GM12878 (cell line): ENCODE results near the gene BSPRY. TPM values are rescaled to one million over a fixed set of nuclear protein-coding genes. Genes with fewer than 3 reads are reported as not detected.

Source experiments
- ATF2 ChIP-seq: IDR thresholded peaks from 2 replicates; pipeline ENCODE4 v1.6.1; 2012; ENCODE audit warnings: low read length, inconsistent platforms
- BMI1 ChIP-seq: fragments of 450-650 bp; IDR thresholded peaks from 2 replicates; pipeline ENCODE4 v1.6.1; 2016; ENCODE audit warnings: mild to moderate bottlenecking, moderate library complexity, borderline replicate concordance
- CREM ChIP-seq: IDR thresholded peaks from 2 replicates; pipeline ENCODE4 v1.6.1; 2014; ENCODE audit warnings: antibody characterized with exemption, low read depth
- E4F1 ChIP-seq: fragments of 450-650 bp; IDR thresholded peaks from 2 replicates; pipeline ENCODE4 v1.6.1; 2018; ENCODE audit warnings: borderline replicate concordance, mild to moderate bottlenecking; ENCODE audit not compliant: partially characterized antibody
- EGR1 ChIP-seq, 2 experiments: IDR thresholded peaks; 1 replicate in 1 of 2; 2 replicates in 1 of 2; pipeline ENCODE4 v1.6.1; 2011 to 2012; ENCODE audit warnings: low read depth in 2 of 2, low read length in 2 of 2, borderline replicate concordance in 1 of 2, mild to moderate bottlenecking in 1 of 2, moderate library complexity in 1 of 2
- EP300 ChIP-seq, 2 experiments: fragments of 150-350 bp in 1 of 2; IDR thresholded peaks; 2 replicates each; pipeline ENCODE4 v1.6.1; 2011 to 2012; ENCODE audit warnings: low read depth in 2 of 2, low read length in 2 of 2, borderline replicate concordance in 1 of 2, improper control_type of control experiment in 1 of 2, inconsistent platforms in 1 of 2; ENCODE audit not compliant: control insufficient read depth in 1 of 2
- GATAD2B ChIP-seq: fragments of 450-650 bp; conservative IDR thresholded peaks from 2 replicates; pipeline ENCODE4 v1.6.1; 2017; ENCODE audit warnings: low read depth, mild to moderate bottlenecking, moderate library complexity
- HDGF ChIP-seq: fragments of 450-650 bp; IDR thresholded peaks from 2 replicates; pipeline ENCODE4 v1.6.1; 2016; ENCODE audit warnings: antibody characterized with exemption
- IKZF1 ChIP-seq: fragments of 450-650 bp; conservative IDR thresholded peaks from 2 replicates; pipeline ENCODE4 v1.6.1; 2017; ENCODE audit warnings: antibody characterized with exemption, mild to moderate bottlenecking
- NBN ChIP-seq: fragments of 450-650 bp; IDR thresholded peaks from 2 replicates; pipeline ENCODE4 v1.6.1; 2016
- NFYA ChIP-seq: IDR thresholded peaks from 2 replicates; pipeline ENCODE4 v1.6.1; 2011; ENCODE audit warnings: low read depth, mild to moderate bottlenecking, low read length, improper control_type of control experiment, borderline replicate concordance
- NR2F1 ChIP-seq: fragments of 450-650 bp; conservative IDR thresholded peaks from 2 replicates; pipeline ENCODE4 v1.6.1; 2017; ENCODE audit warnings: mild to moderate bottlenecking
- RUNX3 ChIP-seq: IDR thresholded peaks from 2 replicates; pipeline ENCODE4 v1.6.1; 2012; ENCODE audit warnings: low read length, inconsistent platforms
- SP1 ChIP-seq: IDR thresholded peaks from one replicate; pipeline ENCODE4 v1.6.1; 2011; ENCODE audit warnings: low read depth, low read length
- TARDBP ChIP-seq: IDR thresholded peaks from 2 replicates; pipeline ENCODE4 v1.6.1; 2016; ENCODE audit warnings: borderline replicate concordance
- TCF3 ChIP-seq: IDR thresholded peaks from 2 replicates; pipeline ENCODE4 v1.6.1; 2012; ENCODE audit warnings: low read depth, mild to moderate bottlenecking, low read length, borderline replicate concordance; ENCODE audit not compliant: insufficient read depth
- polyA plus RNA-seq, 11 experiments: library from polyadenylated mRNA; depleted of rRNA in 4 of 11; unstranded in 6 of 11; stranded (reverse) in 5 of 11; fragments of >200 nt; fragmentation: Nextera tagmentation in 4 of 11; fragmentation: Illumina TruSeq in 1 of 11; extraction: Ambion mirVana in 4 of 11; extraction: Trizol in 1 of 11; gene quantifications; 1 replicate in 1 of 11; 2 replicates in 10 of 11; pipeline versions ENCODE4 v1.2.1 to v1.2.3, GENCODE V29; 2011 to 2016; ENCODE audit warnings: inconsistent platforms in 2 of 11, missing spikeins in 2 of 11, low read depth in 1 of 11
- total RNA-seq, 4 experiments: library from RNA; depleted of rRNA in 3 of 4; stranded (reverse); fragments of >200 nt in 3 of 4; fragmentation: Illumina TruSeq in 1 of 4; extraction: Trizol in 1 of 4; gene quantifications; 2 replicates each; pipeline versions ENCODE4 v1.2.1 to v1.2.3, GENCODE V29; 2013 to 2021
- TF ChIP-seq, protein P1 (sequence below): fragments of 450-650 bp; formaldehyde crosslinking; IDR thresholded peaks from 2 replicates; pipeline ENCODE4 v1.5.0; 2022; ENCODE audit warnings: mild to moderate bottlenecking, missing genetic modification characterization
- TF ChIP-seq, protein P2 (sequence below): fragments of 450-650 bp; IDR thresholded peaks from 2 replicates; pipeline ENCODE4 v1.6.1; 2016; ENCODE audit warnings: mild to moderate bottlenecking, moderate library complexity, borderline replicate concordance

BSPRY gene
- total and polyA plus RNA-seq, 10 of the 15 experiments (the other 5 are each of a cell fraction or from before 2014, with no cell fraction given): 0.45 to 6.3 (median 4.1) TPM

DNA sequence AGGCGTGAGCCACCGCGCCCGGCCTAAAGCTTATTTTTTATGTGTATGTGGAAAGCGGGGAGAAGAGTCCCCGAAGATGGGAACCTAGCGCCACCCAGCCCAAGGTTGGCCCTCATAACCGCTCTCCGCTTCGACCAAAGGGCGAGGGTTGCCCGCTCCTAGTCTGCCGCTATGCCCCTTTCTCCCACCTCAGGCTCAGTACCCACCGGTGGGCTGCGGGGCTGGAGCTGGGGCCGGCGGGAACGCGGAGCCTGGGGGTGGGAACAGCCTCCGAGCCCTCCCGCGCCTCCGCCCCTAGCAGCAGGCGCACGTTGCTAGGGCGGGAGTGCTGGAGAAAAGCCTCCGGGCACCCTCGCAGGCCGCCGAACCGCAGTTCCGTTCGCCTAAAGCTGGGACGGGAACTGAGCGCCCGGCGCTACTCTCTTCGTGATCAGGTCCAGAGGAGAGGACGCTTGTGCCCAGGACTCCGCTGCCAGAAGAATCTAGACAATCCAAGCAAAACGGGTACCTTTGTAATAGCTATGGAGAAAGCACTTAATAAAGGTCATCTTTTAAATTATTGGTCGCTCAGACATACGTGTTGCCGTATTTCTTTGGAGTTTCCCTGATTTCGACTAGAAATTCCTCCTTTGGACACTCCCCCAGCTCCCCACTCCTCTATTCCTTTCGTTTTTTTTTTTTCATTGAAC lies 9.2 kb upstream of the BSPRY start, which contains the start of gene WDR31 (continued):
- peak; percentile 66 for TF ChIP-seq GATAD2B
- peak; percentile 77 for TF ChIP-seq SP1
- no peak for TF ChIP-seq TCF3
- TF ChIP-seq NR2F1: peak; percentile 48; the same call in 1 of the 2 replicates
- no peak for TF ChIP-seq EP300 (IDR thresholded peaks at IDR 0.05; ENCODE audit: borderline replicate concordance in 1 of 2, control insufficient read depth in 1 of 2, low read depth in 2 of 2, low read length in 2 of 2)
- no peak for TF ChIP-seq HDGF
- peak; percentile 91 for TF ChIP-seq BMI1
- no peak for TF ChIP-seq NBN
- TF ChIP-seq CREM: peak; percentile 64; the same call in 1 of the 2 replicates
- TF ChIP-seq, protein P1, sequence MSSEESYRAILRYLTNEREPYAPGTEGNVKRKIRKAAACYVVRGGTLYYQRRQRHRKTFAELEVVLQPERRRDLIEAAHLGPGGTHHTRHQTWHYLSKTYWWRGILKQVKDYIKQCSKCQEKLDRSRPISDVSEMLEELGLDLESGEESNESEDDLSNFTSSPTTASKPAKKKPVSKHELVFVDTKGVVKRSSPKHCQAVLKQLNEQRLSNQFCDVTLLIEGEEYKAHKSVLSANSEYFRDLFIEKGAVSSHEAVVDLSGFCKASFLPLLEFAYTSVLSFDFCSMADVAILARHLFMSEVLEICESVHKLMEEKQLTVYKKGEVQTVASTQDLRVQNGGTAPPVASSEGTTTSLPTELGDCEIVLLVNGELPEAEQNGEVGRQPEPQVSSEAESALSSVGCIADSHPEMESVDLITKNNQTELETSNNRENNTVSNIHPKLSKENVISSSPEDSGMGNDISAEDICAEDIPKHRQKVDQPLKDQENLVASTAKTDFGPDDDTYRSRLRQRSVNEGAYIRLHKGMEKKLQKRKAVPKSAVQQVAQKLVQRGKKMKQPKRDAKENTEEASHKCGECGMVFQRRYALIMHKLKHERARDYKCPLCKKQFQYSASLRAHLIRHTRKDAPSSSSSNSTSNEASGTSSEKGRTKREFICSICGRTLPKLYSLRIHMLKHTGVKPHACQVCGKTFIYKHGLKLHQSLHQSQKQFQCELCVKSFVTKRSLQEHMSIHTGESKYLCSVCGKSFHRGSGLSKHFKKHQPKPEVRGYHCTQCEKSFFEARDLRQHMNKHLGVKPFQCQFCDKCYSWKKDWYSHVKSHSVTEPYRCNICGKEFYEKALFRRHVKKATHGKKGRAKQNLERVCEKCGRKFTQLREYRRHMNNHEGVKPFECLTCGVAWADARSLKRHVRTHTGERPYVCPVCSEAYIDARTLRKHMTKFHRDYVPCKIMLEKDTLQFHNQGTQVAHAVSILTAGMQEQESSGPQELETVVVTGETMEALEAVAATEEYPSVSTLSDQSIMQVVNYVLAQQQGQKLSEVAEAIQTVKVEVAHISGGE (CRISPR knock-in tag): peak; percentile 95
- 0 out of 2 replicates have a peak, but pooled peaks have one; percentile 40 for TF ChIP-seq TARDBP
- TF ChIP-seq, protein P2, sequence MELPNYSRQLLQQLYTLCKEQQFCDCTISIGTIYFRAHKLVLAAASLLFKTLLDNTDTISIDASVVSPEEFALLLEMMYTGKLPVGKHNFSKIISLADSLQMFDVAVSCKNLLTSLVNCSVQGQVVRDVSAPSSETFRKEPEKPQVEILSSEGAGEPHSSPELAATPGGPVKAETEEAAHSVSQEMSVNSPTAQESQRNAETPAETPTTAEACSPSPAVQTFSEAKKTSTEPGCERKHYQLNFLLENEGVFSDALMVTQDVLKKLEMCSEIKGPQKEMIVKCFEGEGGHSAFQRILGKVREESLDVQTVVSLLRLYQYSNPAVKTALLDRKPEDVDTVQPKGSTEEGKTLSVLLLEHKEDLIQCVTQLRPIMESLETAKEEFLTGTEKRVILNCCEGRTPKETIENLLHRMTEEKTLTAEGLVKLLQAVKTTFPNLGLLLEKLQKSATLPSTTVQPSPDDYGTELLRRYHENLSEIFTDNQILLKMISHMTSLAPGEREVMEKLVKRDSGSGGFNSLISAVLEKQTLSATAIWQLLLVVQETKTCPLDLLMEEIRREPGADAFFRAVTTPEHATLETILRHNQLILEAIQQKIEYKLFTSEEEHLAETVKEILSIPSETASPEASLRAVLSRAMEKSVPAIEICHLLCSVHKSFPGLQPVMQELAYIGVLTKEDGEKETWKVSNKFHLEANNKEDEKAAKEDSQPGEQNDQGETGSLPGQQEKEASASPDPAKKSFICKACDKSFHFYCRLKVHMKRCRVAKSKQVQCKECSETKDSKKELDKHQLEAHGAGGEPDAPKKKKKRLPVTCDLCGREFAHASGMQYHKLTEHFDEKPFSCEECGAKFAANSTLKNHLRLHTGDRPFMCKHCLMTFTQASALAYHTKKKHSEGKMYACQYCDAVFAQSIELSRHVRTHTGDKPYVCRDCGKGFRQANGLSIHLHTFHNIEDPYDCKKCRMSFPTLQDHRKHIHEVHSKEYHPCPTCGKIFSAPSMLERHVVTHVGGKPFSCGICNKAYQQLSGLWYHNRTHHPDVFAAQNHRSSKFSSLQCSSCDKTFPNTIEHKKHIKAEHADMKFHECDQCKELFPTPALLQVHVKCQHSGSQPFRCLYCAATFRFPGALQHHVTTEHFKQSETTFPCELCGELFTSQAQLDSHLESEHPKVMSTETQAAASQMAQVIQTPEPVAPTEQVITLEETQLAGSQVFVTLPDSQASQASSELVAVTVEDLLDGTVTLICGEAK: peak; percentile 94
- no peak for TF ChIP-seq E4F1
- TF ChIP-seq NFYA: no peak
- TF ChIP-seq ATF2: no peak
- TF ChIP-seq RUNX3: peak; percentile 66
- TF ChIP-seq EGR1 (IDR thresholded peaks at IDR 0.05; ENCODE audit: borderline replicate concordance in 1 of 2, low read depth in 2 of 2, low read length in 2 of 2): peak; percentile 16 to 59; a peak in 2 of 3 replicates
- TF ChIP-seq IKZF1: peak; percentile 81
